NOMO-1 (cell line): Measurements from ENCODE around the gene ERP27.

Experiments
- DNase-seq, 2 experiments: peaks; one replicate each; lab custom pipeline; 2025; ENCODE audit not compliant: unreplicated experiment in 2 of 2; lab: John Stamatoyannopoulos, UW

ERP27 gene

DNA sequence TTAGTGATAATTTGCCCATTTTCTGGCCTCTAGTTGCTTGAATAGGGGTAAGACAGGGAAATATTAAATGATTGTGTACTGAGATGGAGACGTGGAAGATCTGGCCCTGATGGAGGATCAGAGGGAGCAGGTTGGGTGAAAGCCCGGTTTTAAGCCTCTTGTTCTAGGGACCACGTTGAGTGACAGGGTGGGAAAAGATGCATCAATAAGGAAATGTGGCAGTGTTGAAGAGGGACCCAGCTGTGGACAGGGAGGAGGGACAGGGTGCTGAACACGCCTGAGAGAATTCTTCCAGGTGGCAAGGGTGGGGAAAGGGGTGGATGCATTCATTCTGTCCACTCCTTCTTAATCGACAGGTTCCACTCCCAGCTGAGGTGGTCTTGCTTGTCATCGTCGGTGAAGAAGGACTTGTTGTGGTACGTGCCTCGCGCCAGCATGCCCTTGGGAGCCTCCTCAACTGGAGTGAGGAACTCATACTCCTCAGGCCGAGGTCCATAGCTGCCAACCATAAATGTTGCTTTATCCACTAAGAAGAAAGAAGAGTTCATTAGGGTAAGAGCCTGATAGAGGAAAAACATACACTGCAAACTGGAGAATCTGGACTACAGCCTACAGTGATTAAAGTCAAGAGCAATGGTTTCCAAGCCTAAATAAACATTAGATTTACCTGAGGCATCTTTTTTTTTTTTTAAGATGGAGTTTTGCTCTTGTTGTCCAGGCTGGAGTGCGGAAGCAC is 4.0 kb upstream of the ERP27 start:
- DNase-seq = no peak

- no peak for DNase-seq
Measured at GRCh38 chr12:14941369-14941768, 3.0 kb upstream of the ERP27 start.

- DNase-seq = no peak
Measured at GRCh38 chr12:14937689-14938088, 648 bp downstream of the ERP27 start.

DNA sequence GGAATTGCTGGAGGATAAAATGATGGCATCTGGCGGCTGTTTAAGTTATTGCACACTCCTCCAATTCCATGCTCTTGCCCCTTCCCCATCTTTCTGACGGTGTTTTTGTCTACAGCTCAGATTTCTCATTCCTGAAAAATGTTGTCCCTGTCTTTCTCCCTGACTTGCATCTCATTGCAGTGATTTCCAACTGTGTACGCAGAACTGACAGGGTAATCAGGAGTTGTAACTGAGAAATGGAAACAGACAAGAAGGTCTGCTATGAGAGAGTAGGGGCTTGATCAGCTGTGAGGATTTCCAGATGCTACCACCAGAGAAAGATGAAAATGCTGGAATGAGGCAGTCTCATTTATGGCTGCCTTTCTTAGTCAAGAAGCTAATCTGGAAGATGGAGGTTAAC is 1.3 kb downstream of the ERP27 start:
- DNase-seq = no peak

DNA sequence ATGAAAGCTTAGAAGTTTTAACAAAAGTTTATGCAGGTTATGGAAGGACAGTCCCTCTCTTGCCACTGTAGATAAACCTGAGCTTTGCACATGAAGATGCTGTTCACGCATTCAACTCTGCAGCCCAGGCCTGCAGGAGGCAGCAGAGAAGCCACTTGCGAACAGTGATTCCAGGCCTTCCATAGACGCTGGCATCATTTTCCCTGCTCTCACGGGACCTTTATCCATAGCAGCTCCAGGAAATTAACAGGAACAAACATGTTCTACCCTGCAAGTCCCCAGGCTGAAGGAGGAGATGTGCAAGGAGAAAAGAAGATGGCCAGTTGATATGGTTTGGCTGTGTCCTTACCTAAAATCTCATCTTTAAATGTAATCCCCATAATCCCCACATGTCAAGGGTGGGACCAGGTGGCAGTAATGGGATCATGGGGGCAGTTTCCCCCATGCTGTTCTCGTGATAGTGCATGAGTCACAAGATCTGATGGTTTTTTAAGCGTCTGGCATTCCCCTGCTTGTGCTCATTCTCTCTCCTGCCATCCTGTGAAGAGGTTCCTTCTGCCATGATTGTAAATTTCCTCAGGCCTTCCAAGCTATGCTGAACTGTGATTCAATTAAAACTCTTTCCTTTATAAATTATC is 2.0 kb downstream of the ERP27 start:
- DNase-seq = no peak

DNA sequence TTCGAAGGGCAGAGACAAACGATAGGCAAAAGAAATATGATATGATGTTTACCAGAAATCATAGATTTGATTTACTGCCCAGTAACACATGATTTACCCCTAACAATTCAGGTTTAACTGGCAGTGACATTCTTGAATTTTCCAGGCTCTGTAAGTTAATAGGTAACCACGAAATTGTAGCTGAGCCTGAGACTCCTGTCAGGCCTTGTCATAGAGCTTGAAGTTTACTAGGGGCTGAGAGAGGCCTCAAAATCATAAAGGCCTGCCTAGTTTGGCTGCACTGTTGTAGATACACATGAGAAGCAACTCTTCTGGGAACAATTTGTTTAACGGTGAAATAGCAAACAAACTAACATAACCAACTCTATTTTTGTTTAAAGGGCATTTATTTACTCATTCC is 3.3 kb downstream of the ERP27 start:
- DNase-seq = no peak

- DNase-seq = no peak
Measured at GRCh38 chr12:14934511-14934910, 3.8 kb downstream of the ERP27 start.

DNA sequence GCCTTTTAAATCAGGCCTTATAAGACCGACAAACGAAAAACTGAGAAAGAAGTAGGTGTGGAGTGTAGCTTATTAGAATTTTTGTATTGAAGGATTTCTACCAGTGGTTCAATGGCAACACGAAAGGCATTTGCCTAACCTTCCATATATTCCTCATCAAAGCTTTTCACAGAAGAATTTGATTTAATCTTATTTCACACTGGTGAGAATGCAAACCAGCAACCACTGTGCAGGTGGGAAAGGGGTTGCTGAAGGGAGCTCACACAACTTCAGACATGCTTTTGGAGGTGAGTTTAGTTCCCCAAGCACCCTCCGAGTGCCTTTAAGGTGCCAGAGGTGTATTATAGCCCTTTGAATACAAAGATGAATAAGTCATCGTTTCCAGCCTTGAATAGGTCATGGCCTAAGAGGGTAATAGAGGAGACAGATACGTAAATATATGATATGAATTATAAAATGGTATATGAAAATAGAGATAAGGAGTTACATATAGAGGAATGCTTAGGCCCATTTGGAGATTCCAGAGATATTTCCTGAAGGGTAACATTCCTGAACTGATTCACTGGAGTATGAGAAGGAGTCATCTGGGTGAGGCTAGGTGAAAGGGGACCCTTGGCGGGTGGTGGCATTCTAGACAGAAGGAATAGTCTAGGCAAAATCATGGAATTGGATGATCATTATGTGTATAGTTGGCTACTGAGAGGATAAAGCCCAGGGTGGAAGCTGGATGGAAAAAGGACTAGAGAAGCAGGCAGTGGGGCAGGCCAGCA is 6.4 kb downstream of the ERP27 start:
- DNase-seq = no peak

DNA sequence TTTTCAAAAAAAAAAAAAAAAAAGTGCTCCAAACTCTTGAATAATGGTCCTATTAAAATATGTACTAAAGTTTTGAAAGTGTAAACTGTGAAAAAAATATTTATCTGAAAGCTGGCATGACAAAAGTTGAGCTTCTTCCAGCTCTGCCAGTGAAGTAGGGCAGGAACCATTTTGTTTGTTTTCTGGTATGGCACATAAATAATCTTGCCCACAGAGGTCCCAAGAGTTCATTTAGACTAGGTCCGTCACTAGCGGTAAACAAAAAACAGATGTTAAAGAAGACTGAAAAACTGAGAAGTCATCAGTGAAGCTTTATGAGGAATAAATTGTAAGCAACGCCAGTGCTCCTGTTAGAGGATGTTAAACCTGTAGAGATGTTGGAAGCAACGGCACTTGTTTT is 7.0 kb downstream of the ERP27 start:
- DNase-seq = no peak

GRCh38 chr12:14930299-14930698 is 8.0 kb downstream of the ERP27 start:
- DNase-seq = no peak

DNA sequence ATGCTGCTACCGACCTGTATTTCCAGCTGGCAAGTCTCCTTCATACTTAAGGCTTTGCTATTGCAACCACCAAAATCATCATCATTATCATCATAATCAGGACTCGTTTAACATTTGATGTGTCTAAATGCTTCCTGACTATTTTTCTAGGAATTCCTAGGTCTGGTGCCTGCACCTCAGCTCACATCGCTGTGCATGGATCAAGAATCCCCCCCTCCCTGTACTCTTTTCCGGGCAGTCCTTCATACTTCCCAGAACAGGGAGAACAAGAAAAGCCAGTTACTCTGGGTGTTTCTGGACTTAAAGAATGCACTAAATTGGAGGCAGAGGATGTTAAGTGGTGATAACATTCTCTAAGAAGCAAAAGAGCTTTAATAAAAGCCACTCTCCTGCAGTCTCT is 9.4 kb downstream of the ERP27 start:
- no peak for DNase-seq

DNA sequence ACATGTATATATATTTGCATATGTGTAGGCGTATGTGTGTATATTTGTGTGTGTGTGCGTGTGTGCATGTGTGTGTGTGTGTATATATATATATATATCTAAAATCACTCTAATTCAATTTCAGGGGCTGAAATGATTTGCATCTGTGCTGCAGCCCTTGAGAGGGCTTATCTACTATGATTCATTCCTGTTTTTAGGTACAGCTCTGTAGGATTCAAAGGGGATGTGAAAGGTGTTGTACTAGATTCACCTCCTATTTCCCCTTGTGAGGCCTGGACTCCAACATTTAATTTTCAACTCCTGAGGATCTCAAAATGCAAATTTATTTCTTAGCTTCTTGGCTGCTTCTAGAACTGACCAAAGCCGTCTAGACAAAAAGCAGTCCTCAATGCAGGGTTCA is 11.1 kb downstream of the ERP27 start:
- DNase-seq = no peak

GRCh38 chr12:14924541-14924940 is 13.8 kb downstream of the ERP27 start:
- no peak for DNase-seq

GRCh38 chr12:14923944-14924343 is 14.4 kb downstream of the ERP27 start:
- DNase-seq = no peak

GRCh38 chr12:14921218-14921617 is 17.1 kb downstream of the ERP27 start:
- no peak for DNase-seq

- DNase-seq = no peak
Measured at GRCh38 chr12:14920475-14921126, 17.7 kb downstream of the ERP27 start.

- DNase-seq = no peak
Measured at GRCh38 chr12:14919455-14919854, 18.9 kb downstream of the ERP27 start.

DNA sequence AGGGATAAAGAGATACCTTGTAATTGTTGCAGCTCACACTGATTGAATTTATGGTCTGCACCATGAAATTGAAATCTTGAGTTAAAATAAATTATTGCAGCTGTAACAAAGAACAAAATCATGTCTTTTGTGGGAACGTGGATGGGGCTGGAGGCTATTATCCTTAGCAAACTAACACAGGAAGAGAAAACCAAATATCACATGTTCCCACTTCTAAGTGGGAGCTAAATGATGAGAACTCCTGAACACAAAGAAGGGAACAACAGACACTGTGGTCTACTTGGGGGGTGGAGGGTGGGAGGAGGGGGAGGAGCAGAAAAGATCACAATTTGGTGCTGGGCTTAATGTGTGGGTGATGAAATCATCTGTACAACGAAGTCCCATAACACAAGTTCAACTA is 22.6 kb downstream of the ERP27 start:
- no peak for DNase-seq

DNA sequence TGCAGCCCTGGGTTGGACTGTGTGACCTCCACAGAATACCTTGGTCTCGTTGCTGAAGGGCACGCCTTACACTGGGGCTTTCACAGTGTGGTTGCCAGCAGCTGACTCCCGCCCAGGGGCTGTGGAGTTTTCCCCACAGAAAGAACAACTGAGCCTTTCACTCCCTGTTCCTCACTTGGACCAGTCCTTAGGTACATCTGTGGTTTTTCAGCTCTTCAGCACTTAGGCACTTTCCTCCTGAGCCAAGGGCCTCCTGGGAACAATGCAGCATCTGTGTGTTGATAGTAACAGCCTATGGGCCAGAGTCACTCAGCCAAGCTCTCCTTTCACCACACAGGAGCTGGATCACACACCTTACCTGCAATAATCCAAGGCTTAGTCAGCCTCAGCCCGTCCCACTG is 25.0 kb downstream of the ERP27 start:
- DNase-seq = no peak

DNA sequence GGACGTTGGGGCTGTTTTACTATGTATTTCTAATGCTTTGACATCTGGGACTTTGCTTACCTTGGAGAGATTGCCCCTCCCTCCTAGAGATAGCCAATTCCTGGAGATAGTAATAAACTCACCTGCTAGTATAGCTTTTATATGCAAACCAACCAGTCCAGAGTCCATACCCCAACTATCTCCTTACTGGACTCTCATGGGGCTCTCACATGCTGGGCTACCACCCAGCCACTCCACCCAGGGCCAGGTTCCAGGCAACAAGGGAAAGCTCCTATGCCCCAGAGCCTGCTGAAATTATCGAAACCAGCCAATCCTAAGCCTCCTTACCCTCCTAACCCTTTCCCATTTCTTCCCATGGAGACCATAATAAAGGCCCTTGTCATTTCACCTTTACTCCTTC is 27.2 kb downstream of the ERP27 start:
- DNase-seq = no peak

DNA sequence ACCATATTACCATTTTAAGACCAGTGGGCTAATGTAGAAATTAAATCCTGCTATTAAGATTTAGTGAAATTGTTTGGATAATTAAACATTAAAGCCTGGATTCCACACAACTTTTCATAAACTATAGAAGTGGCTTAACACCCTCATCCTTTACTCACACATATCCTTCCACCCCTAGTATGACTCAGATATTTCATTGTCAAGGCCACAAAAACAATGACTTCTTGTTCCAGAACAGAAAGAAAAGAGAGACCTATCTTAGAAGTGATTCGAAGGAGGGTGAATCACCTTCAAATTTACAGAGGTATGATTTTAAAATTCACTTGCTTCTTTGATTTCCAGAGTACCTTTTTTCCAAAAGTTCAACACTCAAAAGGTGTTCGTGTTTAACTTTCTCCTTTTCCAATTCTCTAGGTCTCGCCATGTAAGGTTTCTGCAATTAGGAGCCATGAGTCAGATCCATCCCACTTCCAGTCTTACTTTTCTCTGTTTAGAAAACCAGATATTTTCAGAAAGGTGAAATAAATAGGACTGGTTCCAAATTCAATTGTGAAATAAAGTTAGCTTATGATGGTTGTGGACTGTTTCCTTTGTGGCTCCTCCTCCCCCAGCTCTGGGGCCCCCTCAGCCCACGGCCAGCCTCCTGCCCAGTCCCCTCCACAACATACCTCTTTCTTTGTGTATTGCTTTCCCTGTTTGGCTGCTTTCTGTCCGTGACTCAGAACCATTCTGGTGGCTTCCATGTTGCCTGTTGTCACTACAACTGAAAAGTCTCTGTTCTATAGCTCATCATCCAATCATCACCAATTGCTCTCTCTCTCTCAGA is 28.0 kb downstream of the ERP27 start:
- no peak for DNase-seq
